Mucosa of descending colon (tissue), 3 donors: ENCODE measurements around the gene P2RX6. TPM values are rescaled to one million over a fixed set of nuclear protein-coding genes. Genes with fewer than 3 reads are reported as not detected.

Experiments used
- ATAC-seq: fragments of 200-7000 bp; cut with Tn5 transposase; one replicate; pipeline ENCODE4 v1.9.1; 2020; ENCODE audit warnings: mild to moderate bottlenecking, moderate library complexity
- DNase-seq, 3 donors: peaks; one replicate each; pipeline ENCODE4 v3.0.0-alpha.2; 2020
- H3K36me3 ChIP-seq: fragments of 200-600 bp; one replicate; pipeline ENCODE4 v1.8.0; 2021; ENCODE audit warnings: low read depth, mild to moderate bottlenecking
- H3K4me1 ChIP-seq: fragments of 200-600 bp; one replicate; pipeline ENCODE4 v1.8.0; 2021; ENCODE audit warnings: low read depth, mild to moderate bottlenecking
- H3K4me3 ChIP-seq: fragments of 200-600 bp; one replicate; pipeline ENCODE4 v1.8.0; 2021; ENCODE audit warnings: mild to moderate bottlenecking
- H3K9me3 ChIP-seq: fragments of 200-600 bp; one replicate; pipeline ENCODE4 v1.8.0; 2021; ENCODE audit warnings: mild to moderate bottlenecking
- CTCF ChIP-seq: fragments of 200-600 bp; IDR thresholded peaks from one replicate; pipeline ENCODE4 v1.8.0; 2022; ENCODE audit warnings: antibody characterized with exemption, mild to moderate bottlenecking
- intact Hi-C, 2 donors: fragments of 100-400 bp; cut with DNase I in 1 of 2; cut with micrococcal nuclease in 1 of 2; formaldehyde crosslinking; loops; one replicate each; pipeline versions ENCODE4 v1.11.0 to v1.11.1; 2022; cut with DNase I, micrococcal nuclease
- total RNA-seq, 3 donors: library from RNA; stranded (reverse); fragmentation: NEBNext Ultra II Directional in 2 of 3; extraction: Animal tissue kit (Norgen Biotek cat#: 25700) in 2 of 3; gene quantifications; one replicate each; pipeline versions ENCODE4 v1.2.1 to v1.2.4, GENCODE V29; 2021 to 2023
- donor health status: DM: no; HTN: no; CAD: no; lungs with moderate emphysema.
- donor health status: DM: no; HTN: no; CAD: no.
- donor health status: DM: no; HTN: yes; CAD: no.

Gene P2RX6
- total RNA-seq, 3 donors from 2014 or later, result 1.4 to 1.6 (median 1.4) TPM

- Histone ChIP-seq H3K4me3 (no peak overlapping the region), H3K4me1 (no peaks in the 10 kb centered on the region), H3K9me3 (peaks cover 5% of the 10 kb centered on the region), H3K36me3 (no peaks in the 10 kb centered on the region)
- DNase-seq (no peak), ATAC-seq (no peak)
- no peak for TF ChIP-seq CTCF
- intact Hi-C loops, result no loop called here
These were observed 40.5 kb upstream of the P2RX6 start for GRCh38 chr22:20974336-20974955.

GRCh38 chr22:20975541-20976290, 39.2 kb upstream of the P2RX6 start:
- ATAC-seq, result no peak
- TF ChIP-seq CTCF, result no peak
- H3K9me3 ChIP-seq, result peaks cover 5% of the 10 kb centered on the region
- DNase-seq, result no peak
- intact Hi-C loops, result no loop called here
- peaks cover 10% of the 10 kb centered on the region for H3K4me1 ChIP-seq
- no peak overlapping the region for H3K4me3 ChIP-seq
- H3K36me3 ChIP-seq, result no peaks in the 10 kb centered on the region

GRCh38 chr22:20976291-20976877, 38.6 kb upstream of the P2RX6 start:
- no peak for ATAC-seq

GRCh38 chr22:20977019-20977418, 37.9 kb upstream of the P2RX6 start:
- intact Hi-C loops, result no loop called here

More at GRCh38 chr22:20976291-20976877, 38.6 kb upstream of the P2RX6 start:
- intact Hi-C loops, result no loop called here
- Histone ChIP-seq H3K9me3 (peaks cover 5% of the 10 kb centered on the region), H3K36me3 (no peaks in the 10 kb centered on the region), H3K4me3 (no peak overlapping the region), H3K4me1 (peaks cover 17% of the 10 kb centered on the region)
- no peak for DNase-seq
- no peak for TF ChIP-seq CTCF

More at GRCh38 chr22:20977019-20977418, 37.9 kb upstream of the P2RX6 start:
- Histone ChIP-seq H3K9me3 (peaks cover 5% of the 10 kb centered on the region), H3K4me3 (no peak overlapping the region), H3K36me3 (no peaks in the 10 kb centered on the region), H3K4me1 (peaks cover 19% of the 10 kb centered on the region)
- no peak for ATAC-seq
- no peak for TF ChIP-seq CTCF
- DNase-seq, result no peak
